GM21360 (cell line): ENCODE results near the gene P2RY14.

Experiments
- ATAC-seq: cut with Tn5 transposase; IDR thresholded peaks from one replicate; pipeline ENCODE4 v1.9.1; 2021; ENCODE audit warnings: mild to moderate bottlenecking, moderate library complexity; ENCODE audit not compliant: unreplicated experiment

P2RY14 gene

GRCh38 chr3:151278230-151278629 is at the start of gene P2RY14:
Gene P2RY14 (minus strand): TSS chr3:151278542. CDS start chr3:151214316, 64,226 bp downstream.
- ATAC-seq, result no peak

- no peak for ATAC-seq
Observed at GRCh38 chr3:151327571-151328198, 49.3 kb upstream of the P2RY14 start.

- ATAC-seq, result no peak
Observed at GRCh38 chr3:151322511-151322910, 44.2 kb upstream of the P2RY14 start.

GRCh38 chr3:151321526-151321925 is 43.2 kb upstream of the P2RY14 start:
- no peak for ATAC-seq

- ATAC-seq, result no peak
Observed at GRCh38 chr3:151320131-151320530, 41.8 kb upstream of the P2RY14 start.

- no peak for ATAC-seq
Observed at GRCh38 chr3:151319628-151320027, 41.3 kb upstream of the P2RY14 start.

- ATAC-seq, result no peak
Observed at GRCh38 chr3:151318991-151319390, 40.6 kb upstream of the P2RY14 start.

GRCh38 chr3:151318313-151318712 is 40.0 kb upstream of the P2RY14 start:
- ATAC-seq, result no peak

- no peak for ATAC-seq
Observed at GRCh38 chr3:151316267-151316991, 38.1 kb upstream of the P2RY14 start, which contains the start of gene GPR87. Gene GPR87 (minus strand): TSS chr3:151316820. CDS start chr3:151300100, 16,720 bp downstream.

- ATAC-seq, result no peak
Observed at GRCh38 chr3:151315846-151316245, 37.5 kb upstream of the P2RY14 start.

- no peak for ATAC-seq
Observed at GRCh38 chr3:151315136-151315535, 36.8 kb upstream of the P2RY14 start.

- no peak for ATAC-seq
Observed at GRCh38 chr3:151314593-151314992, 36.3 kb upstream of the P2RY14 start.

GRCh38 chr3:151314137-151314536 is 35.8 kb upstream of the P2RY14 start:
- ATAC-seq, result no peak

GRCh38 chr3:151312972-151313371 is 34.6 kb upstream of the P2RY14 start:
- ATAC-seq, result no peak

- ATAC-seq, result no peak
Observed at GRCh38 chr3:151309566-151309965, 31.2 kb upstream of the P2RY14 start.

- ATAC-seq, result no peak
Observed at GRCh38 chr3:151307583-151308488, 29.5 kb upstream of the P2RY14 start.

GRCh38 chr3:151307131-151307530 is 28.8 kb upstream of the P2RY14 start:
- ATAC-seq, result no peak

GRCh38 chr3:151306168-151306810 is 27.9 kb upstream of the P2RY14 start:
- ATAC-seq, result no peak

- ATAC-seq, result no peak
Observed at GRCh38 chr3:151305775-151306151, 27.4 kb upstream of the P2RY14 start.

GRCh38 chr3:151305060-151305774 is 26.9 kb upstream of the P2RY14 start:
- no peak for ATAC-seq
